ENCODE measurements around the gene TAF13.

TAF13 gene

GRCh38 chr1:109047339-109047738 is 28.5 kb downstream of the TAF13 start:
- POLR2A ChIA-PET, result no interaction called here
- no peak for DNase-seq (ENCODE audit: extremely low spot score)
- TF ChIP-seq BHLHE40 (IDR thresholded peaks at IDR 0.05; ENCODE audit: borderline replicate concordance) (no peak), L3MBTL2 (conservative IDR thresholded peaks at IDR 0.05) (no peak), SUZ12 (IDR thresholded peaks at IDR 0.05) (no peak), FOXM1 (IDR thresholded peaks at IDR 0.05; ENCODE audit: borderline replicate concordance) (no peak), NFRKB (IDR thresholded peaks at IDR 0.05) (no peak), FOXA1 (IDR thresholded peaks at IDR 0.05) (no peak), LEF1 (IDR thresholded peaks at IDR 0.05; ENCODE audit: borderline replicate concordance) (no peak), TARDBP (IDR thresholded peaks at IDR 0.05) (no peak), ARNT (IDR thresholded peaks at IDR 0.05) (no peak), CTBP1 (IDR thresholded peaks at IDR 0.05; ENCODE audit: borderline replicate concordance) (no peak), ELF4 (IDR thresholded peaks at IDR 0.05) (no peak), ZNF384 (IDR thresholded peaks at IDR 0.05) (no peak), SP1 (IDR thresholded peaks at IDR 0.05) (no peak), HDGF (IDR thresholded peaks at IDR 0.05; ENCODE audit: borderline replicate concordance) (no peak)
- TF ChIP-seq, protein P1, sequence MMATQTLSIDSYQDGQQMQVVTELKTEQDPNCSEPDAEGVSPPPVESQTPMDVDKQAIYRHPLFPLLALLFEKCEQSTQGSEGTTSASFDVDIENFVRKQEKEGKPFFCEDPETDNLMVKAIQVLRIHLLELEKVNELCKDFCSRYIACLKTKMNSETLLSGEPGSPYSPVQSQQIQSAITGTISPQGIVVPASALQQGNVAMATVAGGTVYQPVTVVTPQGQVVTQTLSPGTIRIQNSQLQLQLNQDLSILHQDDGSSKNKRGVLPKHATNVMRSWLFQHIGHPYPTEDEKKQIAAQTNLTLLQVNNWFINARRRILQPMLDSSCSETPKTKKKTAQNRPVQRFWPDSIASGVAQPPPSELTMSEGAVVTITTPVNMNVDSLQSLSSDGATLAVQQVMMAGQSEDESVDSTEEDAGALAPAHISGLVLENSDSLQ (IDR thresholded peaks at IDR 0.05), result no peak
- CTCF ChIA-PET, result interaction anchor here (0.6 kb wide), 1 partner anchor 14 kb away, joined by 4 read pairs; no protein-coding TSS in a partner anchor

DNA sequence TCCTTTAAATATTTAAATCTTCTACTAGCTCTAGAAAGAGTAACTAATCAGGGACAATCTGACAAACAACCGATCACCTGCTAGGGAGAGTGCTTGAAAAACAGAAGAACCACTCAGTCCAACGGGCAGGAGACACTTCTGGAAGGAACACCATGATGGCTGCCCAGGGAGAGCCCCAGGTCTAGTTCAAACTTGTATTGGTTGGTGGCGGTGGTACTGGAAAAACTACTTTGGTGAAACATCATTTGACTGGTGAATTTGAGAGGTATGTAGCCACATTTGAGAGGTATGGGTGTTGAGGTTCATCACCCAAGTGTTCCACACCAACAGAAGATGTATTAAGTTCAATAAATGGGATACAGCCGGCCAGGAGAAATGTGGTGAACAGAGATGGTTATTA is 29.1 kb downstream of the TAF13 start:
- CTCF ChIA-PET, result no interaction called here
- TF ChIP-seq BHLHE40 (IDR thresholded peaks at IDR 0.05; ENCODE audit: borderline replicate concordance), result no peak
- no peak for TF ChIP-seq FOXK2 (IDR thresholded peaks at IDR 0.05)
- no peak for TF ChIP-seq FOXM1 (IDR thresholded peaks at IDR 0.05; ENCODE audit: borderline replicate concordance)
- TF ChIP-seq HDGF (IDR thresholded peaks at IDR 0.05; ENCODE audit: borderline replicate concordance), result no peak
- TF ChIP-seq SUZ12 (IDR thresholded peaks at IDR 0.05), result no peak
- TF ChIP-seq CTBP1 (IDR thresholded peaks at IDR 0.05; ENCODE audit: borderline replicate concordance), result no peak
- no peak for TF ChIP-seq ZNF384 (IDR thresholded peaks at IDR 0.05)
- TF ChIP-seq ELF4 (IDR thresholded peaks at IDR 0.05), result no peak
- no peak for TF ChIP-seq FOXA1 (IDR thresholded peaks at IDR 0.05)
- no peak for TF ChIP-seq L3MBTL2 (conservative IDR thresholded peaks at IDR 0.05)
- TF ChIP-seq, protein P1 (IDR thresholded peaks at IDR 0.05), result no peak

GRCh38 chr1:109045595-109045994 is 30.2 kb downstream of the TAF13 start:
- ChIA-PET CTCF (no interaction called here), POLR2A (interaction anchor here (1.0 kb wide), 1 partner anchor 30 kb away, joined by 3 read pairs; the partner anchor contains the start of gene TAF13)
- no peak for DNase-seq (ENCODE audit: extremely low spot score)
- TF ChIP-seq SUZ12 (IDR thresholded peaks at IDR 0.05), result no peak
- no peak for TF ChIP-seq ELF4 (IDR thresholded peaks at IDR 0.05)
- TF ChIP-seq FOXA1 (IDR thresholded peaks at IDR 0.05), result no peak
- TF ChIP-seq FOXM1 (IDR thresholded peaks at IDR 0.05; ENCODE audit: borderline replicate concordance), result no peak
- no peak for TF ChIP-seq CTBP1 (IDR thresholded peaks at IDR 0.05; ENCODE audit: borderline replicate concordance)
- TF ChIP-seq HDGF (IDR thresholded peaks at IDR 0.05; ENCODE audit: borderline replicate concordance), result no peak
- TF ChIP-seq L3MBTL2 (conservative IDR thresholded peaks at IDR 0.05), result no peak

More for the DNA sequence above, 29.1 kb downstream of the TAF13 start:
- POLR2A ChIA-PET, result no interaction called here
- no peak for DNase-seq (ENCODE audit: extremely low spot score)

- DNase-seq (ENCODE audit: extremely low spot score), result peak; percentile 100
- TF ChIP-seq ELF4 (IDR thresholded peaks at IDR 0.05) (peak; percentile 80), TARDBP (IDR thresholded peaks at IDR 0.05) (no peak), BHLHE40 (IDR thresholded peaks at IDR 0.05; ENCODE audit: borderline replicate concordance) (no peak), SP1 (IDR thresholded peaks at IDR 0.05) (peak; percentile 79), L3MBTL2 (conservative IDR thresholded peaks at IDR 0.05) (0 out of 2 replicates have a peak, but pooled peaks have one; percentile 34)
- TF ChIP-seq, protein P1 (IDR thresholded peaks at IDR 0.05), result peak; percentile 91
- CTCF ChIA-PET, result no interaction called here
- POLR2A ChIA-PET, result interaction anchor here (0.6 to 2.1 kb wide), 13 partner anchors 11 to 73 kb away, joined by 3 to 17 read pairs (median 4); partner anchors contain the start of genes TAF13 and TMEM167B
These were observed 34.0 kb downstream of the TAF13 start, which contains the start of gene WDR47 for GRCh38 chr1:109041621-109042468. Gene WDR47, minus strand, starts transcription at chr1:109042102. Its CDS starts 18,590 bp downstream, at chr1:109023512.

GRCh38 chr1:109040989-109041620 is 34.7 kb downstream of the TAF13 start:
- POLR2A ChIA-PET, result interaction anchor here (2.1 kb wide), 1 partner anchor 59 kb away, joined by 17 read pairs; no protein-coding TSS in a partner anchor
- TF ChIP-seq FOXM1 (IDR thresholded peaks at IDR 0.05; ENCODE audit: borderline replicate concordance) (no peak), ZNF384 (IDR thresholded peaks at IDR 0.05) (no peak), FOXA1 (IDR thresholded peaks at IDR 0.05) (no peak), HDGF (IDR thresholded peaks at IDR 0.05; ENCODE audit: borderline replicate concordance) (no peak), ELF4 (IDR thresholded peaks at IDR 0.05) (no peak), SP1 (IDR thresholded peaks at IDR 0.05) (no peak), LEF1 (IDR thresholded peaks at IDR 0.05; ENCODE audit: borderline replicate concordance) (no peak), NFRKB (IDR thresholded peaks at IDR 0.05) (no peak), L3MBTL2 (conservative IDR thresholded peaks at IDR 0.05) (no peak), CTBP1 (IDR thresholded peaks at IDR 0.05; ENCODE audit: borderline replicate concordance) (no peak), BHLHE40 (IDR thresholded peaks at IDR 0.05; ENCODE audit: borderline replicate concordance) (no peak), TARDBP (IDR thresholded peaks at IDR 0.05) (no peak), SUZ12 (IDR thresholded peaks at IDR 0.05) (no peak), ARNT (IDR thresholded peaks at IDR 0.05) (no peak), FOXK2 (IDR thresholded peaks at IDR 0.05) (no peak)
- TF ChIP-seq, protein P1 (IDR thresholded peaks at IDR 0.05), result no peak
- DNase-seq (ENCODE audit: extremely low spot score), result peak; percentile 37
- CTCF ChIA-PET, result no interaction called here

All from HEK293T (cell line).